G401.6 (cell line): ENCODE results near the gene PDE6D.

Experiments
- FAIRE-seq: peaks from 2 replicates; lab custom pipeline; 2012; peaks lifted over from hg19 to GRCh38; lab: Jason Lieb, UNC

PDE6D gene

DNA sequence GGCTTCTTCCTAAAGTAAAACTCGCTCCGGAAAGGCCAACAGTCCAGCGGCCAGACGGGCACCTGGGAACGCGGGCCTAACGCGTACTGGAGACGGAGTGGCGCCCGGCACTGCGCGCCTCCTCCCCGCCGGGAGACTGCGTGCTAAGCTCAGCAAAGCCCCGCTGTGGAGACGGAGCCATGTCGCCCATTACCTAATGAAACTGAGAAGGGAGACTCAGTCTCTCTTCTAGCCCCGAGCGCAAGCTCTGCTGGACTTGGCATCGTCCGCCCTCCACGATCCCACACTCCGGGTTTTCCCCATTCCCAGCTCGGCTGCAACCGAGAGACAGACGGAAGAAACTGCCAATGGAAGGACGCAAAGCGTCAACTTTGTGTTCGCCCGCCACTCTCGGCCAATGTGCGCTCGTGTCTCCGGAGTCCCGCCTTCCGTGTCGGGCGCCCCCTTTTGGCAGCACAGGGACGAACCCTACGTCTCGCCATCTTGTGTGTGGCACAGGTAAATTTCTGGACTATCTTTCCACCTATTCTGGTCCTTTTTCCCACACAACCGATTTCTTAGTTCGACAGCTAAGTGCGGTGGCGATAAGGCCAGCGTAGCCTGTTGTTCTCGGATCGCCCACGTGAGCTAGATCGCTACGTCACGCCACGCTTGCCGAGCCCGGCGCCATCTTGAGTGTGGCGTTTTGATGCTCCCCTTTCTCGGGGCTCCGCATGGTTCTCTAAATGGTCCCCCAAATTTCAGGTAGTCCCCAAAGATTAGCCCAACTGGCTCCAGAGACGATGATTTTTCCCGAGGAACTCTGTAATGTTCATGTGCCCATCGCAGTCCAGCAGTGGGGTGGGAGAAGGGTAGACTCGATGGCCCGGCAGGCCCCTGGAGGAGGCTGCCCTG is 74.1 kb downstream of the PDE6D start:
- FAIRE-seq = peak; percentile 37

DNA sequence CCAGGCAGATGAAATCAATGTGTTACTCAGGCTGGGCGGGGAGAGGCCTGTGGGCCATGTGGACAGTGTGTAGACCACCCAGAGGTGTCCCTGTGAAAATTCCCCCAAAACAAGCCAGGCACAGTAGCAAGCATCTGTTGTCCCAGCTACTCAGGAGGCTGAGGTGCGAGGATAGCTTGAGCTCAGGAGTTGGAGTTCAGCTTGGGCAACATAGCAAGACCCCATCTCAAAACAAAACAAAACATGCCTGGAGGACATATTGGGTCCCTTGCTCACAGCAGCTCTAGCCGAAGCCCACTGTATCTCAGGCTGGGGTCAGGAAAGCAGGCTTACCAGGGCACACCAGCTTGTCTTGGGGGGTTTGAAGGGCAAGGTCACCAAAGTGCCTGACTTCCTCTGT is 77.1 kb downstream of the PDE6D start:
- no peak for FAIRE-seq

DNA sequence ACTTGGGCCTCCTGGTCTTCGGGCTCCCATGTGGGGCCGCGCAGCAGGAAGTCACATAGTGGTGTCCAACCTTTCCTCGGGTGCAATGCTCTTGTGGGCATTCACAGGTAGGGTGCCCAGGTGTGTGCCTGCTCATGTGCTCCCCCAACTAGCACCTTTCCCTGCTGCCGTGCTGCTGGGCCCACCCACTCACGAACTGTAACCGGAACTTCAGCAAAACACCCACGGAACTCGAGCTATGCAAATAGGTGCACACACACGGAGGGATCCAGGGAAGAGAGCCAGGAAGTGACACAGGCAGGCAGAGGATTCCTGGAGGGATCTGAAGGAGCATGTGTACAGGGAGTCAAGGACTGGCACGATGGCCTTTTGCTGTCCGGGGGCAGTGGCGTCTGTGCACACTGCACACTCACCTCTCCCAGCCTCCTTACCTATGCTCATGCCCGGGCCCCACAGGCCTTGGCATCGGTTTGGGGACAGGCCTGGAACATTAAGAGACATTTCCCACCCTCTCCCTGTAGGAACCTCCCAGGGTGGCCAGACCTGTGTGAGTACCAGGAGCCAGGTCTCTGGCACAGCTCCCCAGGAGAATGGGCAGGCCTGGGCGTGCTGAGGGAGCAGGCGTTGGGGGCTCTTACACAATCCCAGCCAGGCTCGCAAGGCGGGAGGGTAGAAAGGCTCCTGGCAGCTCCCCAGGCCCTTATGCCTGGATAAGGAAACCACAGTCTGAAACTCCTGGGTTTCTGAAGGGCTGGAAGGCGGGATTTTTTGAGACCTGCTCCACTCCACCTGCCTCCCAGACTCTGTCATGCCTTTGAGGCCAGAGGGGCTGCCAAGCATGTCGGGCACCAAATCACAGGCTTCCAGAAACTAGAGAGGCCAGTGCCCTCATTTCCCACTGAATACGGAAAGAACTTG is 79.4 kb downstream of the PDE6D start:
- FAIRE-seq = no peak

DNA sequence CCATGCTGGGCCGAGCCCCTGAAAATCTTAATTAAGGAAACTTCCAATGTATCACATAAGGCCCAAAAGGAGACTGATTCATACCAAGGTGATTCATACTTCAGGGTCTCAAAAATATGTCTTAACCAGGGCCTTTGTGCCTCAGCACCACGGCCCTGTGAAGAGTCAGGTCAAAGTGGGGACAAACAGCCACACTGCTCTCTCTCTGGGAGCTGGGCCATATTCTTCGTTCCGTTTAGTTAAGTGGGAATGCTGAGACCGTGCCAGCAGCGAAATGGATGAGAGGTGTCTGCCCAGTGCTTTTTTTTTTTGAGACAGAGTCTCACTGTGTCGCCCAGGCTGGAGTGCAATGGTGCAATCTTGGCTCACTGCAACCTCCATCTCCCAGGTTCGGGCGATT is 82.1 kb downstream of the PDE6D start:
- no peak for FAIRE-seq

DNA sequence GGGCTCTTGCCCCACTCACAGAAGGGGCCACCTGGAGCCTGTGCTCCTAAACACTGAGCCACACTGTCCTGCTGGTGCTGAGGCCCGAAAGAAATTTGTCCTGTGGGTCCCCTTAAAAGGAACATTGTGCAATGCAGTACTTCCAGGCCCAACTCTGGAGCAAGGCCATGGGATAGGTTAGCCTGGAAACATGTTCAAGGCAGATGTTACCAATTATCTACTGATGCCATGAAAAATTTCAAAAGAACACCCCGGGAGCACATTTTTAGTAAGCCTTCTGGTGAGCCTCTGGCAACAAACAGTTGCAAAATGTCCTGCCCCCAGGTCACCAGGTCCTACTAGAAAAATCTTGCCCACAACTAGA is 85.1 kb downstream of the PDE6D start:
- FAIRE-seq = no peak

DNA sequence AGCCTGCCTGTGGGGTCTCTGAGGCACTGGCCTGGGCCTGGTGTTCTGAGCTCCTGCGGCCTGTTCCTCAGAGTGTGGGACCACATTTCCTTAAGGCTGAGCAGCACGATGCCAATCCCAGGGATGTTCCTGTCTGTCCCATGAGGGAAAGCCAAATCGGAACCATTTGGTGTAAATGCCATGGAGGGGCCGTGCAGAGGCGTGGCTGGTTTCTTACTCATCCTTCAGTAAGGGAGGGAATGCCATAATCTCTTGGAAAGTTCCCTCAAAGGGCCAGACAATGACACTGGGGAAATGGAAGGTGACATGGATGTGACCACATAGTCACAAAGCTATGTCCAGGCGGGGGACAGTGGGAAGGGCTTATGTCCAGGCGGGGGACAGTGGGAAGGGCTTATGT is 87.1 kb downstream of the PDE6D start:
- no peak for FAIRE-seq

DNA sequence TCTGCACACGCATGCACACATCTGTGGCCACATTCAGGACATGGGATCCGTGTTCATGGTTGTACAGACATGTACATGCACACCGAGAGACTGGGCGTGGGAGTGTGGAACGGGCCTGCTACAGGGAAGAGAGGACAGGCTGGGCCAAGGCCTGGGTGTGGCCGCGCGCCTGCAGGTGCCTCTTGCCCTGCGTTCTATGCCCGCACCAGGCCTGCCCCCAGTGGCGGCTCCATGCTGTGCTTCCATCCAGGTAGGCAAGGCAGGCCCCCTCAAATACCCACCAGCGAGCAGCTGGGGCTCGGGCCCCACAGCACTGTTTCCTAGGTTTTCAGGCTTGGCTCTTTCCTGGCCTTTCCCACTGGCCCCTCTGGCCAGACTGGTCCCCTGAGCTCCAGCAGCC is 88.2 kb downstream of the PDE6D start:
- no peak for FAIRE-seq

DNA sequence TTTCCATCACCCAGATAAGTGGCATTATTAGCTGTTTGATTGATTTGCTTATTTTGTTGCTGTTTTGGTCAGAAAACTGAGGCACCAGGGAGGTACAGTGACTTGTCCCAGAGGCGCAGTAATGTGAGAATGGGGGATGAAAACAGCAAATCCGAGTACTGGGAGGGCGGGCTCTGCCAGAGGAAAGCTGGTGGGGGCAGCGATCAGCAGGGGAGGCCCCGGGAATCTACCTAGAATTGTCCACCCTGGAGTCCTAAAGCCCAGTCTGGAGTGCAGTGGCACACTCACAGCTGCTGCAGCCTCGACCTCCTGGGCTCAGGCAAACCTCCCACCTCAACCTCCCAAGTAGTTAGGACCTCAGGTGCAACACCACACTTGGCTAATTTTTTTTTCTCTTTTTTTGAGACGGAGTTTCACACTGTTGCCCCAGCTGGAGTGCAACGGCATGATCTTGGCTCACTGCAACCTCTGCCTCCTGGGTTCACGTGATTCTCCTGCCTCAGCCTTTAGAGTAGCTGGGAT is 89.8 kb downstream of the PDE6D start:
- FAIRE-seq = no peak

DNA sequence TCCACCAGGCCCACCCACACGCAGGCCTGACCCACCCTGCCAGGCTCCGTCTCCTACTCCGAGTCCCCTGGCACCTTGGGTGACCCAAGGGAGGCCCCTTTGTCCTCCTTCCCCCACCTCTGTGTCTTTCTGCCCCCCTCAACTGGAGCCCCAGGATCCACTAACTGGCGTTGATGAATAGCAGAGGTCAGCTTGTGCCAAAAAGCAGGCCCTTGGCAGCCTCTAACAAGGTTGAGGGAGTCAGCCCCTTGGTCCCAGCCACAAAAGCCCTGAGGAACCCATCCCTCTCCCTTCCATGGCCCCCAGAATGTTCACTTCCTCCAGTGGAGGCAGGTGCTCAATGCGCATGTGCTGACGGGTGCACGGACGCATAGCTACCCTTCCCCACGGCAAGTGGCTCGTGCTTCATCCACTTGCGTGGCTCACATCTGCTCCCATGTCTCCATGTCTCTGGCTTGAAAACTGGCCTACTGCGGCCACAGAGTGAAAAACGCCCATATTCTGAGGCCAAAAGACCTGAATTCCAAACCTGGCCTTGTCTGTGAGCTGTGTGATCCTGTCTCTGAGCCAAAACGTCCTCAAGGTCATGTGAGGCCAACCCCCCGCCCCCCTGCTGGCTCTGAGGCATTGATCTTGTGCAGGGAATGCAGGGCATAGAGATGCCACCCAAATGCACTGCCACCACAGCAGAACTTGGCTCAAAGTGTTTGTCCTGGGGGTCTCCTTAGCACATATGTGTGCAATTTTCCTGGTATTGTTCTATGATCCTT is 91.8 kb downstream of the PDE6D start:
- no peak for FAIRE-seq

DNA sequence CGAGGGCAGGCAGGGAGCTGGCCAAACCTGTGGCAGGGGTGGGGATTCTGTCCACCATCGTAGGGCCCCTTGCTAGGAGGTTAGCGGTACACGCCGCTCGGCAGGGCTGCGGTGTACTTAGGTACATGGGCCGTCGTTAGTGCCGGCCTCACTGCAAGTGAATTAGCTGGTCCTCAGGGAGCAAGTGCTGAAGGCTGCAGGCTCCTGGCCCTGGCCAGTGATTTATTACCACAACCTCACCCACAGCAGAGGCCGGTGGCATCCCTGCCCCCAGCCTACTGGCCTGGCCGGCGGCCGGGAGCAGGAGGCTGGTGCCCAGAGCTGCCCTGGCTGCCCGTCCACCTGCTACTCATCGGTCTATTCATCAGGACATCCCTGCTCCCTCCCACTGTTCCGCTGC is 92.4 kb downstream of the PDE6D start:
- FAIRE-seq = no peak

DNA sequence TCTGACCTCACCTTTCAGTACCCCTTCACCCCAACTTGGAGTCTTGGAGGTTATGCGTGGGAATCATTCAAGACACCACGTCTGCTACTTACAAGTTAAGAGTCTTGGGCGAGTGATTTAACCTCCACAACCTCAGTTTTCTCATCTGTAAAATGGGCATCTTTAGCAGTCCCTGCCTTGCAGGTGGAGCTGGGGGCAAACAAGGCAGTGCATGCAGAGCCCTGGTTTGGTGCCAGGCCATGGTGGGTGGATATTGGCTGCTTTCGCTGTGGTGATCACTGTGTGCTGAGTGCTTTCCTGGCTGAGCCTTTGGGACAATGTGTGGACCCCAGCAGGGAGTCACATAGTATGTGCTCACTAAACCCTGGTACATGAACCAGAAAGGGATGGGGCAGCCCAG is 93.1 kb downstream of the PDE6D start:
- no peak for FAIRE-seq

DNA sequence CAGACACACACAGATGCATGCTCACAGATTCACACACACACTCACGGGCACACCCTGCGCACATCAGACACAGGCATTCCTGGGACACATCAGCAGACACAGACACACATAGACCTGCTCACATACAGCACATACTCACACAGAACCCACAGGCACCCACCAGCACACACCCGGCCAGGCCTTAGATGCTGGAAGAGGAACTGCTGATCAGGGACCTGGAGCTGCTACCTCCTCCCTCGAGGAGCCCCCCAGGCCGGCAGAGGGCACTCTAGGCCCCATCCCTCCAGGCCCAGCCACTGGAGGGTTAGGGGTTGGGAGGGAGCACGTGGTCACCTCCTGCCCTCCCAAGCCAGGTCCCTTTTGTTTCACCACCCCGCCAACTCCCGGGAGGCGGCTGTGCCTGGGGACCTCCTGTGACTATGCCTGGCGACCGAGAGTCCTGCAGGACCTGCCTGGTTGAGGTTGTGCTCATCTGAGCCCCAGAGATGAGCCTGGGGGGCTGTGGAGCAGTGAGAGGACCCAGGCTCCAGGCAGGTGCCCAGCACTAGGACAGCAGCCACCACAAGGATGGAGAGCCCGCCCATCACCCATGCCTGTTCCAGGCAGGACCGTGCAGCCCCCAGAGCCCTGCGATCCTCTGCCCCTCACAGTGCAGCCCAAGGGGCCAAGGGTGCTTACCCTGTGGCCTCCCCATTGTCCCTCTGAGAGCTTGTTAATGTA is 93.8 kb downstream of the PDE6D start:
- peak; percentile 86 for FAIRE-seq

DNA sequence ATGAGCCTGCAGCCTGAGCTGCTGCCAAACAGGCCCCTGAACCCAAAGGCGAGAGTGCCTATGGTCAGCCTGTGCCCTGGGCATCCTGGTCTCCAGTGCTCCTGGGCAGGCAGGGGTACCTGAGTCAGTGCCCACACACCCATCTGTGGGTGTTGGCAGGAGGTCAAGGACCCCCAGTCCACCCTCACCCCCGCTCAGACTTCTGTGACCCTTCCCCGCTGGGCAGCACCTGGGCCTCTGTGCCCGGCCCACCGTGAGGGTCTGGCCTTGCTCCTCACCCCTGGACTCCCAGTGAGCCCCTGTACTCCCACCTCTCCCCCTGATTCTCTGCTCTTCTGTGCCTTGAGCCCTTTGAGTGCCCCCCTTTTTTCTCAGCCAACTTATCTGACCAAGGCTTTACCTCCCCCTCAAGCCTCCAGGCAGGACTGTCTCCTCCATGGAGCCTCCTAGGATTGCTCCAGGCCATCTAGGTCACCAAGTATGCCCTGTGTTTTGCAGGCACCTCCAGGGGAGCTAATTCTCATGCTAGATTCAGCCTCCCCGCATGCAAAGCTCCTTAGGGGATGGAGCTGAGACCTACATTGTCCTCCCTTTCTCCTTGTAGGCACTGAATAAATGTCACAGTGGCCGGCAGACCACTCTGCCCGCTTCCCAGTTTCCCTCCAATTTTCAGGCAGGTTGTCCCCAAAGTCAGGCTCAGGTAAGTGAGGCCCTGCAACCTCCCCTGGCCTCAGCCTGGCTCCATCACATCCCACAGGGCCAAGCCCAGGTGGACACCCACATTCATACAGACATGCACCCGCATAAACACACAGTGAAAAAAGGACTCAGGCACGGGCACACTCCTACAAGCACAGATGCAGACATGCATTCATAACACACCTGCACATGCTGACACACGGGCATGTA is 94.6 kb downstream of the PDE6D start:
- FAIRE-seq = no peak

DNA sequence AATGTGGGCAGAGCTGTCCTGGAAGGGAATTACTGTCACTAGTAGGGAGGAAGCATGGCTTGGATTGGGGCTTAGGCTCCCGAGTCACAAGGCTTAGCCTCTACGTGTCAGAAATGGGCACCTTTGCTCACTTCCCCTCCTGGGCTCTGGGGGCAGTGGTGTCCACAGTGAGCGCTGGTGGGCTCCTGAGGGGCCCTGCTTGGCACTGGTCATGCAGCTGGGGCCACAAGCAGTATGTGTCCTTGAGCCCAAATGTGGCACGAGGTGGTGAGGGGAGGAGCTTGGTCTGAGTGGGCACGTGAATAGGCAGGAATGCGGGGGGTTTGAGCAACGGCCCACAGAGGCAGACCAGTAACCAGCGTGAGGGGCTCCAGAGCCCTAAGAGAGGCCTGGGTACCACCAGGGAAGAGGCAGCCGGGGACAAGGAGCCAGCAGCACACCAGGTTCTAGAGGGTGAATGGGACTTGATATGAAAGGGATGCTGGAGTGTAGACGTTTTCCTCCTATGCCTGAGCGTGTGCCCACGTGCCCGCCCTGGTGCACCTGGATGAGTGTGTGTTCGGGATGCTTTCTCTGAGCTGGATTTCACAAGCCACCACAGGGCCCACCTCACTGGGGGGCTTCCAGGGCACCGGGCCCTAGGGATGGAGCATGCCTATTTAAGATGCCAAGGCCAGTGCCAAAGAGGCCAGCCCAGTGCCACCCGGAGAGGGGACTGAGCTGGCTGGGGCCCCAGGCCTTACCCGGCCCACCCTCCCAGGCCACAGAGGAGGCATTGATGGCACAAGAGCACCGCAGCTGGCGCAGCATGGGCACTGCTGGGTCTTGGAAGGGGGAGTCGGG is 95.5 kb downstream of the PDE6D start:
- no peak for FAIRE-seq

DNA sequence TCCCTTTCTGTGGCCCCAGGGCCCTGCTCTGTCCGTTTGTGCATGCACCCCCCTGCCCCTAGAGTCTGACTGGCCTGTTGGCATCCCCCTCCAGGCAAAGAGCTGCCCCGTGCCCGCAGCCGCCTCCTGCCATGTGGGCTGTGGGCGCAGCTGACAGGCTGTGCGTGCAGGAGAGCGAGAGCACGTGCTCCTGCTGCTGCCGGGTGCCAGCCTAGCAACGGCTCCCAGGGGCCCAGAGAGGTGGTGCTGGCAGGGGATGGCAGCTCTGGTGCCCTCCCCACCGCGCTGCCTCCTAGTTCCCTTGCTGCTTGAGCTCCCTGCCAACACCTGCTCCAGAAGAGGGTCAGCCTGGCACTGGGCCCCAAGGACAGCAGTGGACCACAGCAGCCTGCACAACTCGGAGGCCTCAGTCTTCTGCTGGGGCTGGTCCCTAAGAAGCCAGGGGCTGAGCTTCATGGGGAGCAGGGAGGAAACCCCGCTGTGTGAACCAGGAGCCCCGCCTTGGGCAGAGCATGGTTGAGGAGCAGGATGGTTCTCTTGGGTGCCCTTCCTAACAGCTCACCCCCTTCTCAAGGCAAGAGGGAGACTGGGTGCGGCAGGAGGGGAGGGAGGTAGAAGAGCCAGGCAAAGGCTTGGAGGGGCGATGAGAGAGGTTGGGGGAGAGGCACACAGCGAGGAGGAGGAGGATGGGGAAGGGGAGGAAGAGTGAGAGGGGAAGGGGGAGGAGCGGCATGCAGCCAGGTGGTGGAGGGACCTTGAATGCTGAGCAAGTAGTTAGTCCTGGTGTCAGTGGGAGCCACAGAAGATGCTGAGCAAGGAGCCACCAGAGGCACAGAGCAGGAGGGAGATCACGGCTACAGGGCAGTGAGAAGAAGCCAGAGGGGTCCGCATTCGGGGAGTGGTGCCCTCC is 96.5 kb downstream of the PDE6D start:
- FAIRE-seq = no peak

DNA sequence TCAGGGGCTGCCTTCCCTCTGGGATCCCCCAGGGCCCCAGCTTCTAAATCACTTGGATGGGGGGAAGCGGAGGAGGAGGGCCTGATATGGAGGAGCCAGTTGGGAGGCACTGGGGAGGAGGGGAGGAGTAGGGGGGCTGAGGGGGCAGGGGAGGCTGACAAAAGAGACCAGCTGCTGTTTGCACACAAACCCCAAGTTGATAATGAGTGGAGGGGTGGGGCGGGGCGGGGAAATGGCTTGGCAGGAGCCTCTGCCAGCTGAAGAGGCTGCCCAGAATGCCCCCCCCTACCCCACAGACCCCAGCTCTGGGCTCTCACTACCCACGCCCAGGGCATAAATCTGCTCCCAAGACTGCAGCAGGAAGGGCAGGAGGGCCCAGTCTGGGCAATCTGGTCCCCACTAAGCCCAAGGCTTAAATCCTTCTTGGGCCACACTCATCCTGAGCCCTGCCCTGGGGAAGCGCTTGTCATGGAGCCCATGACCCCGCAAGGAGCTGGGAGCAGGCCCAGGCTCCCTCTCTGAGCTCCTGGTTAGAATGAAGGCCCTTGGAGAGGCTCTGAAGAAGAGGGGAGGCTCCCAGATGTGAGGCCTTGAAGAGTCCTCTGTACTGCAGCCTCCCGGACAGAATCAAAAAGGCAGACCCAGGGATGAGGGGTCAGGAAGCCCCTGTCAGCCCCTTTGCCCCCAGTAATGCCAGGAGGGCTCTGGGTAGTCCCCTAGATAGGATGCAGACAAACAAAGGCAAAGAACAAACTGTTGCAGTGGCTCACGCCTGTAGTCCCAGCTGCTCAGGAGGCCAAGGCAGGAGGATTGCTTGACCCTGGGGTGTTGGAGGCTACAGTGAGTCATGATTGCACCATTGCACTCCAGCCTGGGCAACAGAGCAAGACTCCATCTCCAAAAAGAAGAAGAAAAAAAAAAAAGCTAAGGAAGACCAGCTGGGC is 97.5 kb downstream of the PDE6D start:
- no peak for FAIRE-seq

DNA sequence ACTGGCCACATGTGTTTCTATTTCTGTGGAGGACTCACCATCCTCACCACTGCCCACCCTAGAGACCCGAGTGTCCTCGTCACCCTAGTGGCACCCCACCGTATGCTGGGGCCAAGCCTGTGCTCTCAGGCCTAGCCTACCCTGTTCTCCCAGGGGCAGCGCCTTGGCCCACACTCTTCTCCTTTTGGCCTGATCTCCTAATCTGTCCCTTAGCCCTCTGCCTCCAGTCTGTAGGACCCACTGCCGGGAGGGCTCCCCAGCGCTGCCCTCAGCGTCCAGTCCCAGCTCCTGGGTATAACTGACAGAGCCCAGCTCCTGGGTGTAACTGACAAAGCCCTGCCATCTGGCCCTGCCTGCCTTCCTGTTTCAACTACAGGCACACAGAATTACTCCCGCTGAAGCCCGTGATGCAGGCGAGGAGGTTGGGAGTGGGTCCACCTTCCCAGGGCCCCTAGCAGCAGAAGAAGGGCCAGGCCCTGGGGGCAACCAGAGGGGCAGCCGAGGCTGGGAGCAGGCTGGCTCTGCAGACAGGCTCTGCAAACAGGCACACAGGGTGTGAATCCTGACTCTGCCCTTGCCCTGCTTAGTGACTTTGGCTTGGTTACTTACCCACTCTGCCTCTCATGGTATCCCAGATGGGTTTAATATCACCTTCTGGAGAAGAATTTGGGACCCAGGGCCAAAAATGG is 98.3 kb downstream of the PDE6D start:
- FAIRE-seq = no peak
